Tibial artery (tissue), 4 donors: ENCODE results near the gene CDIPT.

ENCODE experiments used
- DNase-seq, 2 donors: peaks; one replicate each; pipeline ENCODE4 v3.0.0-alpha.2; 2019
- H3K27ac ChIP-seq, 2 donors: fragments of 200-600 bp; sonication (generic) in 1 of 2; 1 replicate in 1 of 2; 2 replicates in 1 of 2; pipeline ENCODE4 v1.5.1; 2018 to 2019; ENCODE audit warnings: mild to moderate bottlenecking in 1 of 2
- H3K27me3 ChIP-seq, 2 donors: fragments of 200-600 bp; sonication (generic) in 1 of 2; one replicate each; pipeline versions ENCODE4 v1.5.1 to v1.6.0; 2016 to 2019
- H3K36me3 ChIP-seq, 3 donors: fragments of 200-600 bp; sonication (generic) in 2 of 3; one replicate each; pipeline ENCODE4 v1.5.1; 2016 to 2019; ENCODE audit warnings: mild to moderate bottlenecking in 2 of 3
- H3K4me1 ChIP-seq, 4 donors: fragments of 200-600 bp; sonication (generic) in 2 of 4; 1 replicate in 3 of 4; 2 replicates in 1 of 4; pipeline ENCODE4 v1.5.1; 2016 to 2019
- H3K4me3 ChIP-seq, 2 donors: fragments of 200-600 bp; sonication (generic) in 1 of 2; 1 replicate in 1 of 2; 2 replicates in 1 of 2; pipeline ENCODE4 v1.5.1; 2018 to 2019; ENCODE audit warnings: mild to moderate bottlenecking in 2 of 2
- H3K9me3 ChIP-seq, 3 donors: fragments of 200-600 bp; sonication (generic) in 1 of 3; one replicate each; pipeline ENCODE4 v1.5.1; 2016 to 2019
- intact Hi-C: fragments of 100-400 bp; cut with DNase I; formaldehyde crosslinking; loops from one replicate; pipeline ENCODE4 v1.15.0; 2023; ENCODE audit warnings: low total_unique reads
- TF ChIP-seq, protein P1 (sequence below), 2 experiments: fragments of 200-600 bp in 1 of 2; fragments of 450-650 bp in 1 of 2; IDR thresholded peaks; one replicate each; pipeline ENCODE4 v1.5.1; 2017 to 2019; ENCODE audit warnings: antibody characterized with exemption in 2 of 2, mild to moderate bottlenecking in 1 of 2, moderate library complexity in 1 of 2

The CDIPT gene

GRCh38 chr16:29845656-29846055, 17.4 kb downstream of the CDIPT start:
- peaks cover 51 to 74% (median 66%) of the 10 kb centered on the region in 3 donors for H3K36me3 ChIP-seq
- TF ChIP-seq, protein P1, sequence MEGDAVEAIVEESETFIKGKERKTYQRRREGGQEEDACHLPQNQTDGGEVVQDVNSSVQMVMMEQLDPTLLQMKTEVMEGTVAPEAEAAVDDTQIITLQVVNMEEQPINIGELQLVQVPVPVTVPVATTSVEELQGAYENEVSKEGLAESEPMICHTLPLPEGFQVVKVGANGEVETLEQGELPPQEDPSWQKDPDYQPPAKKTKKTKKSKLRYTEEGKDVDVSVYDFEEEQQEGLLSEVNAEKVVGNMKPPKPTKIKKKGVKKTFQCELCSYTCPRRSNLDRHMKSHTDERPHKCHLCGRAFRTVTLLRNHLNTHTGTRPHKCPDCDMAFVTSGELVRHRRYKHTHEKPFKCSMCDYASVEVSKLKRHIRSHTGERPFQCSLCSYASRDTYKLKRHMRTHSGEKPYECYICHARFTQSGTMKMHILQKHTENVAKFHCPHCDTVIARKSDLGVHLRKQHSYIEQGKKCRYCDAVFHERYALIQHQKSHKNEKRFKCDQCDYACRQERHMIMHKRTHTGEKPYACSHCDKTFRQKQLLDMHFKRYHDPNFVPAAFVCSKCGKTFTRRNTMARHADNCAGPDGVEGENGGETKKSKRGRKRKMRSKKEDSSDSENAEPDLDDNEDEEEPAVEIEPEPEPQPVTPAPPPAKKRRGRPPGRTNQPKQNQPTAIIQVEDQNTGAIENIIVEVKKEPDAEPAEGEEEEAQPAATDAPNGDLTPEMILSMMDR (IDR thresholded peaks at IDR 0.05) = no peak
- no peak for DNase-seq
- no peaks in the 10 kb centered on the region for H3K9me3 ChIP-seq
- peaks cover 0 to 5% (median 0%) of the 10 kb centered on the region in 4 donors for H3K4me1 ChIP-seq
- intact Hi-C loops = loop anchor here (5.0 kb wide), 1 partner anchor 148 kb away; no protein-coding TSS in a partner anchor
- H3K4me3 ChIP-seq = no peak overlapping the region
- no peak overlapping the region for H3K27ac ChIP-seq
- H3K27me3 ChIP-seq = no peaks in the 10 kb centered on the region

- TF ChIP-seq, protein P1 (IDR thresholded peaks at IDR 0.05) = no peak
- H3K36me3 ChIP-seq = peaks cover 60 to 83% (median 75%) of the 10 kb centered on the region in 3 donors
- no peak overlapping the region for H3K27ac ChIP-seq
- no peak for DNase-seq
- H3K9me3 ChIP-seq = no peaks in the 10 kb centered on the region
- H3K27me3 ChIP-seq = no peaks in the 10 kb centered on the region
- intact Hi-C loops = loop anchor here (5.0 kb wide), 1 partner anchor 147 kb away; no protein-coding TSS in a partner anchor
- H3K4me1 ChIP-seq = peaks cover 0 to 4% (median 0%) of the 10 kb centered on the region in 4 donors
- H3K4me3 ChIP-seq = no peak overlapping the region
Measured at GRCh38 chr16:29844575-29845331, 18.3 kb downstream of the CDIPT start.

GRCh38 chr16:29843931-29844330, 19.1 kb downstream of the CDIPT start:
- H3K9me3 ChIP-seq = no peaks in the 10 kb centered on the region
- H3K36me3 ChIP-seq = peaks cover 66 to 92% (median 83%) of the 10 kb centered on the region in 3 donors
- H3K4me1 ChIP-seq = no peaks in the 10 kb centered on the region
- H3K4me3 ChIP-seq = no peak overlapping the region
- intact Hi-C loops = no loop called here
- H3K27ac ChIP-seq = no peak overlapping the region
- H3K27me3 ChIP-seq = no peaks in the 10 kb centered on the region
- DNase-seq = no peak
- TF ChIP-seq, protein P1 (IDR thresholded peaks at IDR 0.05) = no peak

- Histone ChIP-seq H3K27ac (no peak overlapping the region), H3K36me3 (peaks cover 75 to 100% (median 90%) of the 10 kb centered on the region in 3 donors), H3K4me3 (no peak overlapping the region), H3K27me3 (no peaks in the 10 kb centered on the region), H3K4me1 (no peaks in the 10 kb centered on the region), H3K9me3 (no peaks in the 10 kb centered on the region)
- DNase-seq = no peak
- intact Hi-C loops = no loop called here
- TF ChIP-seq, protein P1 (IDR thresholded peaks at IDR 0.05) = no peak
Measured at GRCh38 chr16:29842732-29843346, 20.2 kb downstream of the CDIPT start.

DNA sequence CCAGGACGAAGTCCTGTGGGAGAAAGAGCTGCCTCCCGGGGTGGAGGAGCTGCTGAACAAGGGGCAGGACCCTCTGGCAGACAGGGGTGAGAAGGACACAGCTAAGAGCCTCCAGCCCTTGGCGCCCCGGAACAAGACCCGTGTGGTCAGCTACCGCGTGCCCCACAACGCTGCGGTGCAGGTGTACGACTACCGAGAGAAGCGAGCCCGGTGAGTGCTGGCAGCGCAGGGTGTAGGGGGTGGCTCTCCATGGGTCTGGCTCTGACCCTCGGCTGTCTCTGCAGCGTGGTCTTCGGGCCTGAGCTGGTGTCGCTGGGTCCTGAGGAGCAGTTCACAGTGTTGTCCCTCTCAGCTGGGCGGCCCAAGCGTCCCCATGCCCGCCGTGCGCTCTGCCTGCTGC, 21.4 kb downstream of the CDIPT start:
- intact Hi-C loops = no loop called here
- H3K27me3 ChIP-seq = no peaks in the 10 kb centered on the region
- TF ChIP-seq, protein P1 (IDR thresholded peaks at IDR 0.05) = no peak
- no peaks in the 10 kb centered on the region for H3K9me3 ChIP-seq
- DNase-seq = no peak
- H3K4me3 ChIP-seq = no peak overlapping the region
- H3K36me3 ChIP-seq = peaks cover 77 to 100% (median 90%) of the 10 kb centered on the region in 3 donors
- H3K4me1 ChIP-seq = no peaks in the 10 kb centered on the region
- H3K27ac ChIP-seq = no peak overlapping the region
